SK-N-SH (cell line): ENCODE results near the gene UCKL1. TPM values are rescaled to one million over a fixed set of nuclear protein-coding genes. Genes with fewer than 3 reads are reported as not detected.

Source experiments
- CTCF ChIA-PET: fragments of 300-600, 350-600 bp; formaldehyde crosslinking; extraction: SDS; loops from one replicate; lab custom pipeline; 2021; lab: Yijun Ruan, JAX
- POLR2A ChIA-PET: fragments of 350-600 bp; sonication (Branson Sonifier 250); formaldehyde crosslinking; extraction: SDS; loops from one replicate; lab custom pipeline; 2020; ENCODE audit warnings: antibody characterized with exemption, inconsistent platforms; lab: Yijun Ruan, JAX
- DNase-seq: peaks from one replicate; pipeline ENCODE4 v3.0.0; 2012
- H2AFZ ChIP-seq: fragments of 200-600 bp; sonication (generic); 2 replicates; pipeline ENCODE4 v1.8.1; 2016; ENCODE audit warnings: antibody characterized with exemption, mild to moderate bottlenecking, low read depth
- H3F3A ChIP-seq: fragments of 200-600 bp; sonication (generic); replicated peaks from 2 replicates; pipeline ENCODE3; 2016; ENCODE audit warnings: antibody characterized with exemption, mild to moderate bottlenecking; ENCODE audit not compliant: insufficient read depth
- H3K27ac ChIP-seq, 2 experiments: fragments of 200-500 bp in 1 of 2; fragments of 200-600 bp in 1 of 2; sonication (Bioruptor generic) in 1 of 2; sonication (generic), shearing (Covaris generic) in 1 of 2; 2 replicates each; pipeline versions ENCODE4 v1.5.1 to v1.6.1; 2014 to 2016; ENCODE audit warnings: low read depth in 2 of 2, inconsistent platforms in 1 of 2, low read length in 1 of 2, mild to moderate bottlenecking in 1 of 2, mixed read lengths in 1 of 2
- H3K27me3 ChIP-seq: fragments of 200-600 bp; sonication (generic), shearing (Covaris generic); 2 replicates; pipeline ENCODE4 v1.6.1; 2016; ENCODE audit warnings: mixed run types; ENCODE audit not compliant: insufficient read depth
- H3K36me3 ChIP-seq, 2 experiments: fragments of 200-500 bp in 1 of 2; fragments of 200-600 bp in 1 of 2; sonication (Bioruptor generic) in 1 of 2; sonication (generic) in 1 of 2; replicated peaks in 1 of 2; 2 replicates each; pipeline versions ENCODE3 to v1.5.1; 2014 to 2016; ENCODE audit warnings: low read length in 1 of 2, mild to moderate bottlenecking in 1 of 2; ENCODE audit not compliant: insufficient read depth in 2 of 2, control insufficient read depth in 1 of 2
- H3K4me1 ChIP-seq, 2 experiments: fragments of 200-500 bp in 1 of 2; fragments of 200-600 bp in 1 of 2; sonication (Bioruptor generic) in 1 of 2; sonication (generic), shearing (Covaris generic) in 1 of 2; 2 replicates each; pipeline versions ENCODE4 v1.5.1 to v1.6.1; 2014 to 2016; ENCODE audit warnings: low read depth in 1 of 2, low read length in 1 of 2, mixed run types in 1 of 2; ENCODE audit not compliant: insufficient read depth in 2 of 2, control insufficient read depth in 1 of 2
- H3K4me2 ChIP-seq: fragments of 200-600 bp; sonication (generic), shearing (Covaris generic); 2 replicates; pipeline ENCODE4 v1.6.1; 2017; ENCODE audit warnings: mixed run types
- H3K4me3 ChIP-seq, 2 experiments: fragments of 200-500 bp in 1 of 2; fragments of 200-600 bp in 1 of 2; sonication (Bioruptor generic) in 1 of 2; sonication (generic), shearing (Covaris generic) in 1 of 2; 2 replicates each; pipeline versions ENCODE4 v1.5.1 to v1.8.1; 2014 to 2016; ENCODE audit warnings: low read depth in 2 of 2, inconsistent platforms in 1 of 2, low read length in 1 of 2, mild to moderate bottlenecking in 1 of 2, mixed read lengths in 1 of 2, moderate library complexity in 1 of 2
- H3K79me2 ChIP-seq: fragments of 200-600 bp; sonication (generic); 2 replicates; pipeline ENCODE4 v1.8.1; 2017; ENCODE audit warnings: mild to moderate bottlenecking; ENCODE audit not compliant: insufficient read depth
- H3K9ac ChIP-seq: fragments of 200-600 bp; sonication (generic); 2 replicates; pipeline ENCODE4 v1.6.1; 2017; ENCODE audit warnings: mixed run types
- H3K9me2 ChIP-seq: fragments of 200-600 bp; sonication (generic); 2 replicates; pipeline ENCODE4 v1.6.1; 2017; ENCODE audit warnings: mixed run types
- H3K9me3 ChIP-seq: fragments of 200-600 bp; sonication (generic); 2 replicates; pipeline ENCODE4 v1.6.1; 2017; ENCODE audit warnings: mixed run types, mild to moderate bottlenecking, moderate library complexity
- H4K20me1 ChIP-seq: fragments of 200-600 bp; sonication (generic); 2 replicates; pipeline ENCODE4 v1.6.1; 2017; ENCODE audit warnings: mild to moderate bottlenecking, mixed run types; ENCODE audit not compliant: insufficient read depth
- CHD2 ChIP-seq: fragments of 150-350 bp; IDR thresholded peaks from 2 replicates; pipeline ENCODE4 v1.6.1; 2018; ENCODE audit warnings: low read length; ENCODE audit not compliant: partially characterized antibody
- CTCF ChIP-seq: fragments of 200-600 bp; sonication (generic); IDR thresholded peaks from 2 replicates; pipeline ENCODE4 v1.6.1; 2017; ENCODE audit warnings: antibody characterized with exemption, mild to moderate bottlenecking, moderate library complexity
- EP300 ChIP-seq, 2 experiments: IDR thresholded peaks; 2 replicates each; pipeline versions ENCODE4 v1.4.0 to v1.6.1; 2012; ENCODE audit warnings: borderline replicate concordance in 1 of 2, low read depth in 1 of 2, low read length in 1 of 2
- FOXJ3 ChIP-seq: sonication (generic); formaldehyde crosslinking; IDR thresholded peaks from 2 replicates; pipeline ENCODE4 v1.5.1; 2020; ENCODE audit warnings: mild to moderate bottlenecking, missing genetic modification reagents
- MEF2A ChIP-seq: IDR thresholded peaks from 2 replicates; pipeline ENCODE4 v1.4.0; 2012; ENCODE audit warnings: low read depth, borderline replicate concordance
- NFIC ChIP-seq: IDR thresholded peaks from 2 replicates; pipeline ENCODE4 v1.4.0; 2012; ENCODE audit warnings: borderline replicate concordance
- NRF1 ChIP-seq: IDR thresholded peaks from 2 replicates; pipeline ENCODE4 v1.6.1; 2012; ENCODE audit warnings: low read depth, mild to moderate bottlenecking, low read length
- PBX3 ChIP-seq: IDR thresholded peaks from 2 replicates; pipeline ENCODE4; 2012
- RFX5 ChIP-seq: IDR thresholded peaks from 2 replicates; pipeline ENCODE4 v1.6.1; 2012; ENCODE audit warnings: mild to moderate bottlenecking, improper control_type of control experiment, low read length
- RXRA ChIP-seq: IDR thresholded peaks from 2 replicates; pipeline ENCODE4 v1.4.0; 2012; ENCODE audit warnings: low read depth, mild to moderate bottlenecking, borderline replicate concordance
- SIN3A ChIP-seq: IDR thresholded peaks from 2 replicates; pipeline ENCODE4 v1.6.1; 2012; ENCODE audit warnings: low read depth, mild to moderate bottlenecking, low read length, moderate library complexity, borderline replicate concordance
- SMC3 ChIP-seq: IDR thresholded peaks from 2 replicates; pipeline ENCODE4 v1.6.1; 2012; ENCODE audit warnings: low read depth, low read length, improper control_type of control experiment
- TAF1 ChIP-seq: IDR thresholded peaks from 2 replicates; pipeline ENCODE4 v1.6.1; 2012; ENCODE audit warnings: low read depth, mild to moderate bottlenecking, low read length, moderate library complexity, borderline replicate concordance
- USF2 ChIP-seq: fragments of 150-350 bp; IDR thresholded peaks from 2 replicates; pipeline ENCODE4 v1.6.1; 2017; ENCODE audit warnings: antibody characterized with exemption, low read length, low read depth, borderline replicate concordance
- ZBTB33 ChIP-seq: IDR thresholded peaks from 2 replicates; pipeline ENCODE4 v1.4.0; 2012; ENCODE audit warnings: low read depth, borderline replicate concordance
- WGBS: methylation state at CpG from one replicate; pipeline ENCODE4 v1.1.6; 2017; ENCODE audit warnings: low lambda C conversion rate; 5-methylcytosine and 5-hydroxymethylcytosine counted together
- polyA plus RNA-seq, 3 experiments: library from polyadenylated mRNA; depleted of rRNA; stranded (reverse); fragments of >200 nt; gene quantifications; 2 replicates each; pipeline ENCODE4 v1.2.3, GENCODE V29; 2012
- TF ChIP-seq, protein P1 (sequence below): IDR thresholded peaks from 2 replicates; pipeline ENCODE4 v1.6.1; 2012; ENCODE audit warnings: mild to moderate bottlenecking, low read depth, low read length, moderate library complexity

UCKL1 gene
- polyA plus RNA-seq, 1 of the 3 experiments (the other 2 are of a cell fraction), result 71.6 TPM

DNA sequence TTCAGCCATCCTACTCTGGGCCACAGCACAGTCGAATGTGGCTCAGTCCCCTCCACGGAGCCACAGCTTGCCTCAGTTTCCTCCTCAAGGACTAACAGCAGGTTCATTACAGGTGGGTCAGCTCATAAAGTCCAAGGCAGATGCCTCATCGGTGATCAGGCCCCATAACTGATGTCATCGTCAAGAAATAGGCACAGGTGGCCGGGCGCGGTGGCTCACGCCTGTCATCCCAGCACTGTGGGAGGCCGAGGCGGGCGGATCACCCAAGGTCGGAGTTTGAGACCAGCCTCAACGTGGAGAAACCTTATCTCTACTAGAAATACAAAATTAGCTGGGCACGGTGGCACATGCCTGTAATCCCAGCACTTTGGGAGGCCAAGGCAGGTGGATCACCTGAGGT lies 3.4 kb downstream of the UCKL1 start:
- H3K79me2 ChIP-seq, result peaks cover 80% of the 10 kb centered on the region
- H2AFZ ChIP-seq, result no peak overlapping the region
- no peaks in the 10 kb centered on the region for H3K36me3 ChIP-seq
- no peaks in the 10 kb centered on the region for H3K9me3 ChIP-seq
- CTCF ChIA-PET, result interaction anchor here (0.7 to 2.9 kb wide), 5 partner anchors 168 to 456 kb away, joined by 3 to 13 read pairs (median 7); partner anchors contain the start of gene PTK6
- no peak for DNase-seq
- no peak overlapping the region for H3K27ac ChIP-seq
- TF ChIP-seq FOXJ3 (CRISPR knock-in tag) (no peak), EP300 (IDR thresholded peaks at IDR 0.05; ENCODE audit: borderline replicate concordance in 1 of 2, low read depth in 1 of 2, low read length in 1 of 2) (no peak), ZBTB33 (no peak), RXRA (no peak), PBX3 (no peak), NRF1 (no peak), CTCF (no peak), CHD2 (no peak), TAF1 (no peak), SMC3 (no peak), NFIC (no peak), USF2 (no peak), MEF2A (no peak), RFX5 (no peak), SIN3A (no peak)
- TF ChIP-seq, protein P1, sequence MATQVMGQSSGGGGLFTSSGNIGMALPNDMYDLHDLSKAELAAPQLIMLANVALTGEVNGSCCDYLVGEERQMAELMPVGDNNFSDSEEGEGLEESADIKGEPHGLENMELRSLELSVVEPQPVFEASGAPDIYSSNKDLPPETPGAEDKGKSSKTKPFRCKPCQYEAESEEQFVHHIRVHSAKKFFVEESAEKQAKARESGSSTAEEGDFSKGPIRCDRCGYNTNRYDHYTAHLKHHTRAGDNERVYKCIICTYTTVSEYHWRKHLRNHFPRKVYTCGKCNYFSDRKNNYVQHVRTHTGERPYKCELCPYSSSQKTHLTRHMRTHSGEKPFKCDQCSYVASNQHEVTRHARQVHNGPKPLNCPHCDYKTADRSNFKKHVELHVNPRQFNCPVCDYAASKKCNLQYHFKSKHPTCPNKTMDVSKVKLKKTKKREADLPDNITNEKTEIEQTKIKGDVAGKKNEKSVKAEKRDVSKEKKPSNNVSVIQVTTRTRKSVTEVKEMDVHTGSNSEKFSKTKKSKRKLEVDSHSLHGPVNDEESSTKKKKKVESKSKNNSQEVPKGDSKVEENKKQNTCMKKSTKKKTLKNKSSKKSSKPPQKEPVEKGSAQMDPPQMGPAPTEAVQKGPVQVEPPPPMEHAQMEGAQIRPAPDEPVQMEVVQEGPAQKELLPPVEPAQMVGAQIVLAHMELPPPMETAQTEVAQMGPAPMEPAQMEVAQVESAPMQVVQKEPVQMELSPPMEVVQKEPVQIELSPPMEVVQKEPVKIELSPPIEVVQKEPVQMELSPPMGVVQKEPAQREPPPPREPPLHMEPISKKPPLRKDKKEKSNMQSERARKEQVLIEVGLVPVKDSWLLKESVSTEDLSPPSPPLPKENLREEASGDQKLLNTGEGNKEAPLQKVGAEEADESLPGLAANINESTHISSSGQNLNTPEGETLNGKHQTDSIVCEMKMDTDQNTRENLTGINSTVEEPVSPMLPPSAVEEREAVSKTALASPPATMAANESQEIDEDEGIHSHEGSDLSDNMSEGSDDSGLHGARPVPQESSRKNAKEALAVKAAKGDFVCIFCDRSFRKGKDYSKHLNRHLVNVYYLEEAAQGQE, result no peak
- POLR2A ChIA-PET, result no interaction called here
- peaks cover 27% of the 10 kb centered on the region for H3F3A ChIP-seq
- WGBS, result 97% methylated on average over 13 of the region's 14 CpGs
- H3K9me2 ChIP-seq, result no peaks in the 10 kb centered on the region
- H3K27me3 ChIP-seq, result no peaks in the 10 kb centered on the region
- H3K4me1 ChIP-seq, result peaks cover 19 to 62% of the 10 kb centered on the region in 2 experiments; a peak in 3 of 4 replicates
- no peak overlapping the region for H3K4me2 ChIP-seq
- no peak overlapping the region for H3K9ac ChIP-seq
- H4K20me1 ChIP-seq, result peaks cover 70% of the 10 kb centered on the region
- no peak overlapping the region for H3K4me3 ChIP-seq
